ENCODE measurements around the gene CRABP2. TPM values are rescaled to one million over a fixed set of nuclear protein-coding genes. Genes with fewer than 3 reads are reported as not detected.

Gene CRABP2
- total and polyA plus RNA-seq, 2 of the 13 experiments (the other 11 are each of a cell fraction or from before 2014, with no cell fraction given) = 0.40 to 0.60 TPM

GRCh38 chr1:156708218-156708661 lies 2.9 kb upstream of the CRABP2 start (continued):
- TF ChIP-seq RNF219 (CRISPR knock-in tag; IDR thresholded peaks at IDR 0.05) = no peak
- no peak for TF ChIP-seq ZMYM3 (CRISPR knock-in tag; IDR thresholded peaks at IDR 0.05)
- no peak for TF ChIP-seq ZNF512 (CRISPR knock-in tag; IDR thresholded peaks at IDR 0.05)
- TF ChIP-seq XRCC5 (optimal IDR thresholded peaks at IDR 0.05; ENCODE audit: low read length) = no peak

DNA sequence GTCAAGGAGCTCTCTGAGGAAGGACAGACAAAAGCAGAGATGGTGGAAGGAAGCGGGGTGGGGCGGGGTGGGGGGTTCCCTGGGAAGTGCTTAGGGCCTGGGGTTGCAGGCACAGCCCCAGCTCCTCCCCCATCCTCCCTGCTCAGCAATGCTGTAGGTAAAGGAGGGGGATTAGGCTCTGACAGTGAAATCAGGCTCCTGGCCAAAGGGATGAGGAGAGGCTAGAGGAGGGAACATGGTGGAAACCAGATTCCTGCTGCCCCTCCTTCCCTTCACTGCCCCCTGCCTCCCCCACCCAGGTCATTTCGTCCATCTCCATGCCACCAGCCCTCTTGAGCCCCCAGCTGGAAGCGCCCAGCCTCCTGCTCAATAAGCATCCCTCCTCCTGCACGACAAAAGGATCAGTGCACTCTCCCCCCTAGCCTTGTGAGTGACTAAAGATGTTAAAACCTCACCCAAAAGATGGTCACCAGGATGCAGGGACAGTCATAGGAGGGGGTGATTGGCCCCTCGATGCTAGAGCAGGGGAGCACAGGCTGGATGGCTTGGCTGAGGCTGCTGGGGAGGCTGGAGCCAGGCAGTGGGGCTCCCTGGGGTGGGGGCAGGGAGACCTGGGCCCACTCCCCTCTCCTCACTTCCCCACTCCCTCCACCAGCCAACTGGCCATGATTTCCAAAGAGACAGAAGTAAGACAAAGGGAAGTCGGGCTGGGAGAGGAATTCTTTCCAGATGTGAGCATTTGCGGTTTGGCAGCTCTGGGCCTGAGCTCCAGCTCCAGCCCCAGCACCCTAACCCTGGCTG lies 2.2 kb upstream of the CRABP2 start:
- FAIRE-seq (no peak), ATAC-seq (no peak), DNase-seq (ENCODE audit: low spot score) (no peak)
- Histone ChIP-seq H4K20me1 (ENCODE audit: insufficient read depth, low read length) (no peaks in the 10 kb centered on the region), H2AFZ (ENCODE audit: low read length) (no peak overlapping the region), H3K36me3 (replicated peaks in 1 of 2; ENCODE audit: control insufficient read depth in 1 of 2, insufficient read depth in 2 of 2, low read length in 2 of 2) (no peaks in the 10 kb centered on the region), H3K4me3 (replicated peaks in 1 of 3; ENCODE audit: insufficient read depth in 1 of 3, low read depth in 2 of 3, low read length in 3 of 3) (no peak overlapping the region), H3K4me1 (ENCODE audit: insufficient read depth, low read length) (peaks cover 29% of the 10 kb centered on the region), H3K27me3 (ENCODE audit: control insufficient read depth in 1 of 2, insufficient read depth in 2 of 2, low read length in 2 of 2) (peaks cover 11 to 71% of the 10 kb centered on the region in 2 experiments), H3K79me2 (ENCODE audit: insufficient read depth, low read length) (no peaks in the 10 kb centered on the region), H3K9me3 (ENCODE audit: low read length) (no peaks in the 10 kb centered on the region), H3K4me2 (ENCODE audit: low read depth, low read length) (no peak overlapping the region), H3K9ac (ENCODE audit: insufficient read depth, low read depth, low read length) (no peak overlapping the region), H3K27ac (ENCODE audit: extremely low read length, insufficient read depth, low read length) (no peak overlapping the region)
- in situ Hi-C loops (cut with HindIII; ENCODE audit: extremely low pct_ligation_motif_present, low pct_unique_long_range_greater_than_20kb) (no loop called here), intact Hi-C loops (cut with micrococcal nuclease; ENCODE audit: unreplicated experiment) (no loop called here)
- no TSS peak for BruUV-seq (replicated peaks)
- WGBS (ENCODE audit: low lambda C conversion rate) = 29% methylated on average over 8 of the region's 8 CpGs
- ChIA-PET CTCF (ENCODE audit: low intra/inter-chr PET ratio, low total read pairs) (interaction anchor here (1.6 kb wide), 1 partner anchor 18 kb away, joined by 3 read pairs; no protein-coding TSS in a partner anchor), POLR2A (interaction anchor here (1.5 to 3.2 kb wide), 3 partner anchors 16 to 19 kb away, joined by 3 to 20 read pairs (median 8); partner anchors contain the start of genes ISG20L2 and METTL25B)
- TF ChIP-seq MED13 (CRISPR knock-in tag; IDR thresholded peaks at IDR 0.05) (no peak), RBFOX2 (IDR thresholded peaks at IDR 0.05; ENCODE audit: low read depth, low read length) (no peak), TSC22D2 (CRISPR knock-in tag; IDR thresholded peaks at IDR 0.05; ENCODE audit: borderline replicate concordance) (no peak), SMAD1 (CRISPR knock-in tag; IDR thresholded peaks at IDR 0.05; ENCODE audit: borderline replicate concordance, low read depth) (no peak)
- TF ChIP-seq, protein P1, sequence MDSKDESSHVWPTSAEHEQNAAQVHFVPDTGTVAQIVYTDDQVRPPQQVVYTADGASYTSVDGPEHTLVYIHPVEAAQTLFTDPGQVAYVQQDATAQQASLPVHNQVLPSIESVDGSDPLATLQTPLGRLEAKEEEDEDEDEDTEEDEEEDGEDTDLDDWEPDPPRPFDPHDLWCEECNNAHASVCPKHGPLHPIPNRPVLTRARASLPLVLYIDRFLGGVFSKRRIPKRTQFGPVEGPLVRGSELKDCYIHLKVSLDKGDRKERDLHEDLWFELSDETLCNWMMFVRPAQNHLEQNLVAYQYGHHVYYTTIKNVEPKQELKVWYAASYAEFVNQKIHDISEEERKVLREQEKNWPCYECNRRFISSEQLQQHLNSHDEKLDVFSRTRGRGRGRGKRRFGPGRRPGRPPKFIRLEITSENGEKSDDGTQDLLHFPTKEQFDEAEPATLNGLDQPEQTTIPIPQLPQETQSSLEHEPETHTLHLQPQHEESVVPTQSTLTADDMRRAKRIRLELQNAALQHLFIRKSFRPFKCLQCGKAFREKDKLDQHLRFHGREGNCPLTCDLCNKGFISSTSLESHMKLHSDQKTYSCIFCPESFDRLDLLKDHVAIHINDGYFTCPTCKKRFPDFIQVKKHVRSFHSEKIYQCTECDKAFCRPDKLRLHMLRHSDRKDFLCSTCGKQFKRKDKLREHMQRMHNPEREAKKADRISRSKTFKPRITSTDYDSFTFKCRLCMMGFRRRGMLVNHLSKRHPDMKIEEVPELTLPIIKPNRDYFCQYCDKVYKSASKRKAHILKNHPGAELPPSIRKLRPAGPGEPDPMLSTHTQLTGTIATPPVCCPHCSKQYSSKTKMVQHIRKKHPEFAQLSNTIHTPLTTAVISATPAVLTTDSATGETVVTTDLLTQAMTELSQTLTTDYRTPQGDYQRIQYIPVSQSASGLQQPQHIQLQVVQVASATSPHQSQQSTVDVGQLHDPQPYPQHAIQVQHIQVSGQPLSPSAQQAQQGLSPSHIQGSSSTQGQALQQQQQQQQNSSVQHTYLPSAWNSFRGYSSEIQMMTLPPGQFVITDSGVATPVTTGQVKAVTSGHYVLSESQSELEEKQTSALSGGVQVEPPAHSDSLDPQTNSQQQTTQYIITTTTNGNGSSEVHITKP (CRISPR knock-in tag; IDR thresholded peaks at IDR 0.05; ENCODE audit: low read depth) = no peak
- TF ChIP-seq, protein P2, sequence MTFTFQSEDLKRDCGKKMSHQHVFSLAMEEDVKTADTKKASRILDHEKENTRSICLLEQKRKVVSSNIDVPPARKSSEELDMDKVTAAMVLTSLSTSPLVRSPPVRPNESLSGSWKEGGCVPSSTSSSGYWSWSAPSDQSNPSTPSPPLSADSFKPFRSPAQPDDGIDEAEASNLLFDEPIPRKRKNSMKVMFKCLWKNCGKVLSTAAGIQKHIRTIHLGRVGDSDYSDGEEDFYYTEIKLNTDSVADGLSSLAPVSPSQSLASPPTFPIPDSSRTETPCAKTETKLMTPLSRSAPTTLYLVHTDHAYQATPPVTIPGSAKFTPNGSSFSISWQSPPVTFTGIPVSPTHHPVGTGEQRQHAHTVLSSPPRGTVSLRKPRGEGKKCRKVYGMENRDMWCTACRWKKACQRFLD (CRISPR knock-in tag; IDR thresholded peaks at IDR 0.05; ENCODE audit: borderline replicate concordance) = no peak
